PC-3 (cell line): Measurements from ENCODE around the gene UGGT1. TPM values are rescaled to one million over a fixed set of nuclear protein-coding genes. Genes with fewer than 3 reads are reported as not detected.

Experiments
- ATAC-seq: fragments of 200-7000 bp; cut with Tn5 transposase; 2 replicates; pipeline ENCODE4 v1.9.1; 2020; ENCODE audit warnings: mild to moderate bottlenecking, moderate library complexity
- BruUV-seq: library from RNA; stranded (reverse); fragments of 400-500 nt; replicated peaks from 2 replicates; lab custom pipeline; 2021; lab: Mats Ljungman, UMichigan
- CTCF ChIA-PET: fragments of 300-600 bp; sonication (Branson Sonifier 250); formaldehyde crosslinking; loops from one replicate; lab custom pipeline; 2022; ENCODE audit warnings: antibody characterized with exemption; lab: Charles Lee
- POLR2A ChIA-PET: fragments of 300-600 bp; sonication (Branson Sonifier 250); formaldehyde crosslinking; loops from one replicate; lab custom pipeline; 2022; ENCODE audit warnings: antibody characterized with exemption; ENCODE audit not compliant: unreplicated experiment; lab: Charles Lee
- DNase-seq: peaks from one replicate; pipeline ENCODE4 v3.0.0-alpha.2; 2015
- H2AFZ ChIP-seq: fragments of 300-600 bp; sonication (generic); 2 replicates; pipeline ENCODE4 v1.6.0; 2016; ENCODE audit warnings: antibody characterized with exemption, low read length
- H3F3A ChIP-seq: fragments of 300-600 bp; sonication (generic); one replicate; pipeline ENCODE4 v1.6.0; 2017; ENCODE audit warnings: antibody characterized with exemption, low read length, control low read depth, mild to moderate bottlenecking; ENCODE audit not compliant: unreplicated experiment
- H3K27ac ChIP-seq: fragments of 300-600 bp; sonication (generic); 2 replicates; pipeline ENCODE4 v1.5.1; 2016; ENCODE audit warnings: mild to moderate bottlenecking, low read length
- H3K27me3 ChIP-seq: fragments of 300-600 bp; sonication (generic); 2 replicates; pipeline ENCODE4 v1.6.1; 2016; ENCODE audit warnings: low read length, mixed read lengths
- H3K36me3 ChIP-seq: fragments of 300-600 bp; sonication (generic); 2 replicates; pipeline ENCODE4 v1.6.1; 2016; ENCODE audit warnings: low read depth, mixed run types, low read length, mixed read lengths
- H3K4me1 ChIP-seq: fragments of 300-600 bp; sonication (generic); 2 replicates; pipeline ENCODE4 v1.5.1; 2016; ENCODE audit warnings: low read length; ENCODE audit not compliant: insufficient read depth
- H3K4me2 ChIP-seq: fragments of 300-600 bp; sonication (generic); 2 replicates; pipeline ENCODE4 v1.6.0; 2016; ENCODE audit warnings: low read length
- H3K4me3 ChIP-seq: fragments of 300-600 bp; sonication (generic); 2 replicates; pipeline ENCODE4 v1.5.1; 2016; ENCODE audit warnings: mild to moderate bottlenecking, low read length, mixed read lengths
- H3K79me2 ChIP-seq: fragments of 300-600 bp; sonication (generic); 2 replicates; pipeline ENCODE4 v1.6.1; 2017; ENCODE audit warnings: low read length, mixed read lengths
- H3K9ac ChIP-seq: fragments of 300-600 bp; sonication (generic); 2 replicates; pipeline ENCODE4 v1.6.0; 2016; ENCODE audit warnings: mild to moderate bottlenecking, low read length
- H3K9me2 ChIP-seq: fragments of 300-600 bp; sonication (generic); replicated peaks from 2 replicates; pipeline ENCODE4 v1.6.1; 2016; ENCODE audit warnings: mixed run types, low read length, mixed read lengths
- H3K9me3 ChIP-seq: fragments of 300-600 bp; sonication (generic); 2 replicates; pipeline ENCODE4 v1.6.1; 2016; ENCODE audit warnings: low read length, mixed read lengths
- H4K20me1 ChIP-seq: fragments of 300-600 bp; sonication (generic); 2 replicates; pipeline ENCODE4 v1.6.1; 2016; ENCODE audit warnings: low read length, mixed read lengths
- CTCF ChIP-seq: fragments of 300-600 bp; sonication (generic); conservative IDR thresholded peaks from 2 replicates; pipeline ENCODE4 v1.5.1; 2017; ENCODE audit warnings: antibody characterized with exemption, low read depth, mild to moderate bottlenecking, low read length
- EZH2 ChIP-seq: fragments of 300-600 bp; sonication (generic); IDR thresholded peaks from one replicate; pipeline ENCODE4 v1.6.1; 2017; ENCODE audit warnings: antibody characterized with exemption, mild to moderate bottlenecking, low read length; ENCODE audit not compliant: unreplicated experiment
- EZH2phosphoT487 ChIP-seq: fragments of 300-600 bp; sonication (generic); IDR thresholded peaks from 2 replicates; pipeline ENCODE4 v1.6.1; 2018; ENCODE audit warnings: mild to moderate bottlenecking, antibody characterized with exemption, low read length, borderline replicate concordance
- intact Hi-C: fragments of 100-400 bp; cut with micrococcal nuclease; formaldehyde crosslinking; loops from 2 replicates; pipeline ENCODE4 v1.9.0; 2023
- total RNA-seq: library from RNA; depleted of rRNA; stranded (reverse); fragments of >200 nt; gene quantifications from 2 replicates; pipeline ENCODE4 v1.2.3, GENCODE V29; 2014

The UGGT1 gene
- total RNA-seq, 1 experiment from 2014 or later, result 59.9 TPM

GRCh38 chr2:128166746-128167353, 75.8 kb downstream of the UGGT1 start:
- DNase-seq, result no peak
- no peak for ATAC-seq
- Histone ChIP-seq H3K4me2 (no peak overlapping the region), H3K9me3 (no peaks in the 10 kb centered on the region), H3K27me3 (no peaks in the 10 kb centered on the region), H3F3A (no peaks in the 10 kb centered on the region), H3K4me3 (no peak overlapping the region), H4K20me1 (no peaks in the 10 kb centered on the region), H3K4me1 (no peaks in the 10 kb centered on the region), H3K27ac (no peak overlapping the region), H3K9me2 (no peaks in the 10 kb centered on the region), H3K36me3 (peaks cover 44% of the 10 kb centered on the region), H3K79me2 (no peaks in the 10 kb centered on the region), H3K9ac (no peak overlapping the region), H2AFZ (no peak overlapping the region)
- POLR2A ChIA-PET, result no interaction called here
- TF ChIP-seq EZH2phosphoT487 (no peak), EZH2 (no peak), CTCF (no peak)
- CTCF ChIA-PET, result no interaction called here
- BruUV-seq, result no TSS peak
- intact Hi-C loops, result no loop called here

- H3K36me3 ChIP-seq, result peaks cover 61% of the 10 kb centered on the region
- BruUV-seq, result no TSS peak
- no peaks in the 10 kb centered on the region for H3K27me3 ChIP-seq
- DNase-seq (no peak), ATAC-seq (no peak)
- H3F3A ChIP-seq, result no peaks in the 10 kb centered on the region
- H3K4me3 ChIP-seq, result no peak overlapping the region
- H3K4me2 ChIP-seq, result no peak overlapping the region
- no peaks in the 10 kb centered on the region for H3K4me1 ChIP-seq
- no peaks in the 10 kb centered on the region for H3K9me3 ChIP-seq
- no peaks in the 10 kb centered on the region for H3K79me2 ChIP-seq
- H3K9ac ChIP-seq, result no peak overlapping the region
- TF ChIP-seq EZH2, result no peak
- no peak for TF ChIP-seq EZH2phosphoT487
- no peak for TF ChIP-seq CTCF
- H3K27ac ChIP-seq, result no peak overlapping the region
- H2AFZ ChIP-seq, result no peak overlapping the region
- intact Hi-C loops, result no loop called here
- ChIA-PET POLR2A (no interaction called here), CTCF (no interaction called here)
- H3K9me2 ChIP-seq, result no peaks in the 10 kb centered on the region
- H4K20me1 ChIP-seq, result no peaks in the 10 kb centered on the region
Measured at GRCh38 chr2:128169094-128169493, 78.1 kb downstream of the UGGT1 start.

GRCh38 chr2:128169497-128169896, 78.5 kb downstream of the UGGT1 start:
- no peak for TF ChIP-seq CTCF
- TF ChIP-seq EZH2phosphoT487, result no peak
- TF ChIP-seq EZH2, result no peak

More at GRCh38 chr2:128169497-128169896, 78.5 kb downstream of the UGGT1 start:
- Histone ChIP-seq H3K9ac (no peak overlapping the region), H3K4me1 (no peaks in the 10 kb centered on the region), H4K20me1 (no peaks in the 10 kb centered on the region), H3K4me2 (no peak overlapping the region), H3K9me2 (no peaks in the 10 kb centered on the region), H3K9me3 (no peaks in the 10 kb centered on the region), H3K79me2 (no peaks in the 10 kb centered on the region), H3K27me3 (no peaks in the 10 kb centered on the region), H3K27ac (no peak overlapping the region), H3K4me3 (no peak overlapping the region), H3K36me3 (peaks cover 59% of the 10 kb centered on the region), H2AFZ (no peak overlapping the region), H3F3A (no peaks in the 10 kb centered on the region)
- ATAC-seq (no peak), DNase-seq (no peak)
- POLR2A ChIA-PET, result no interaction called here
- BruUV-seq, result no TSS peak
- intact Hi-C loops, result no loop called here
- CTCF ChIA-PET, result no interaction called here
